Aorta (tissue), 5 donors: Measurements from ENCODE around the gene SPA17. TPM values are rescaled to one million over a fixed set of nuclear protein-coding genes. Genes with fewer than 3 reads are reported as not detected.

Experiments used
- ATAC-seq: fragments of 200-7000 bp; cut with Tn5 transposase; one replicate; pipeline ENCODE4 v1.9.1; 2022; ENCODE audit warnings: moderate library complexity; ENCODE audit not compliant: low FRiP score
- DNase-seq, 2 donors: peaks; one replicate each; pipeline ENCODE4 v3.0.0-alpha.2; 2020
- H3K27ac ChIP-seq, 2 donors: one replicate each; pipeline ENCODE4 v1.5.1; 2013; ENCODE audit warnings: low read length in 2 of 2, mild to moderate bottlenecking in 2 of 2, moderate library complexity in 2 of 2, control low read depth in 1 of 2, inconsistent platforms in 1 of 2, low read depth in 1 of 2
- H3K27me3 ChIP-seq, 2 donors: one replicate each; pipeline ENCODE4 v1.6.1; 2013; ENCODE audit warnings: control low read depth in 1 of 2, low read length in 1 of 2, mild to moderate bottlenecking in 1 of 2, moderate library complexity in 1 of 2; ENCODE audit not compliant: insufficient read depth in 2 of 2, control insufficient read depth in 1 of 2
- H3K36me3 ChIP-seq, 2 donors: one replicate each; pipeline ENCODE4 v1.6.1; 2013; ENCODE audit warnings: control low read depth in 1 of 2, low read length in 1 of 2, mild to moderate bottlenecking in 1 of 2; ENCODE audit not compliant: insufficient read depth in 2 of 2, control insufficient read depth in 1 of 2
- H3K4me1 ChIP-seq, 2 donors: one replicate each; pipeline ENCODE4 v1.6.1; 2013; ENCODE audit warnings: low read length in 2 of 2, control low read depth in 1 of 2, mild to moderate bottlenecking in 1 of 2, moderate library complexity in 1 of 2; ENCODE audit not compliant: insufficient read depth in 2 of 2, control insufficient read depth in 1 of 2
- H3K4me3 ChIP-seq, 2 donors: one replicate each; pipeline ENCODE4 v1.5.1; 2013; ENCODE audit warnings: low read length in 2 of 2, control low read depth in 1 of 2, mild to moderate bottlenecking in 1 of 2
- H3K9me3 ChIP-seq: one replicate; pipeline ENCODE4 v1.6.1; 2013; ENCODE audit warnings: mild to moderate bottlenecking, low read length; ENCODE audit not compliant: control insufficient read depth
- WGBS, 2 donors: extraction: QIAGEN DNeasy Blood & Tissue Kit; methylation state at CpG; one replicate each; pipeline ENCODE4 v1.1.7; 2013; 5-methylcytosine and 5-hydroxymethylcytosine counted together
- intact Hi-C, 2 donors: fragments of 100-400 bp; cut with DNase I; formaldehyde crosslinking; loops; one replicate each; pipeline versions ENCODE4 v1.14.2 to v1.15.0; 2022
- polyA plus RNA-seq, 2 donors: library from polyadenylated mRNA; stranded (reverse); fragments of 200-250 nt; gene quantifications; one replicate each; pipeline ENCODE4 v1.2.3, GENCODE V29; 2013
- total RNA-seq, 2 donors: library from RNA; stranded (reverse); fragmentation: NEBNext Ultra II Directional; extraction: Animal tissue kit (Norgen Biotek cat#: 25700); gene quantifications; one replicate each; pipeline ENCODE4 v1.2.1, GENCODE V29; 2021
- donor health status: healthy with polysubstance abuse.
- donor health status: Bipolar disorder and iron deficiency.
- donor health status: DM: no; HTN: no; CAD: no.
- donor health status: DM: no; HTN: no; CAD: no.
- donor health status: DM: yes; HTN: yes; CAD: no.

SPA17 gene
- total and polyA plus RNA-seq, 4 donors: 2.7 to 7.1 (median 4.4) TPM

- DNase-seq (no peak), ATAC-seq (no peak)
- H3K4me3 ChIP-seq: no peak overlapping the region
- H3K27me3 ChIP-seq: no peaks in the 10 kb centered on the region
- H3K36me3 ChIP-seq: no peaks in the 10 kb centered on the region
- no peaks in the 10 kb centered on the region for H3K4me1 ChIP-seq
- H3K27ac ChIP-seq: no peak overlapping the region
- WGBS, 2 donors: 90% methylated on average over 21 of the region's 21 CpGs
- no peaks in the 10 kb centered on the region for H3K9me3 ChIP-seq
- intact Hi-C loops: no loop called here
Observed at GRCh38 chr11:124738713-124739478, 65.2 kb downstream of the SPA17 start.

GRCh38 chr11:124739479-124740276, 66.0 kb downstream of the SPA17 start, which contains the start of gene NRGN:
Gene NRGN (plus strand): TSS chr11:124739942. CDS start chr11:124740085, 143 bp downstream.
- Histone ChIP-seq H3K27me3 (no peaks in the 10 kb centered on the region), H3K9me3 (no peaks in the 10 kb centered on the region), H3K4me3 (peak within 1 kb of the TSS; percentile 62 to 77), H3K4me1 (no peaks in the 10 kb centered on the region), H3K27ac (peak within 1 kb of the TSS in 1 of 2 donors; percentile 2), H3K36me3 (no peaks in the 10 kb centered on the region)
- ATAC-seq (peak; percentile 97), DNase-seq (peak; percentile 96 to 98)
- intact Hi-C loops: loop anchor here (5.0 kb wide), 2 partner anchors 67 to 72 kb away; partner anchors contain the start of genes SIAE (in 1 of the 2) and SPA17 (in 1 of the 2)
- 0 to 1% methylated on average over 36 to 59 of the region's 59 CpGs for WGBS, 2 donors

GRCh38 chr11:124740277-124740882, 66.7 kb downstream of the SPA17 start:
- no peaks in the 10 kb centered on the region for H3K9me3 ChIP-seq
- ATAC-seq (peak; percentile 65), DNase-seq (peak; percentile 73 to 87)
- intact Hi-C loops: loop anchor here (5.0 kb wide), 2 partner anchors 68 to 73 kb away; partner anchors contain the start of genes SIAE (in 1 of the 2) and SPA17 (in 1 of the 2)
- peak overlapping the region in 1 of 2 donors; percentile 2 for H3K27ac ChIP-seq
- WGBS, 2 donors: 1% methylated on average over 36 to 37 of the region's 37 CpGs
- no peaks in the 10 kb centered on the region for H3K4me1 ChIP-seq
- peak overlapping the region; percentile 62 to 77 for H3K4me3 ChIP-seq
- no peaks in the 10 kb centered on the region for H3K36me3 ChIP-seq
- H3K27me3 ChIP-seq: no peaks in the 10 kb centered on the region

GRCh38 chr11:124742555-124742954, 68.9 kb downstream of the SPA17 start:
- H3K36me3 ChIP-seq: no peaks in the 10 kb centered on the region
- intact Hi-C loops: loop anchor here (5.0 kb wide), 2 partner anchors 70 to 75 kb away; partner anchors contain the start of genes SIAE (in 1 of the 2) and SPA17 (in 1 of the 2)
- no peaks in the 10 kb centered on the region for H3K4me1 ChIP-seq
- no peak overlapping the region for H3K27ac ChIP-seq
- H3K27me3 ChIP-seq: no peaks in the 10 kb centered on the region
- WGBS, 2 donors: 91 to 94% methylated on average over 2 of the region's 2 CpGs
- no peak for ATAC-seq
- H3K4me3 ChIP-seq: no peak overlapping the region
- no peaks in the 10 kb centered on the region for H3K9me3 ChIP-seq
- DNase-seq: no peak

- Histone ChIP-seq H3K4me3 (no peak overlapping the region), H3K36me3 (no peaks in the 10 kb centered on the region), H3K4me1 (no peaks in the 10 kb centered on the region), H3K9me3 (no peaks in the 10 kb centered on the region), H3K27me3 (no peaks in the 10 kb centered on the region), H3K27ac (no peak overlapping the region)
- no peak for ATAC-seq
- intact Hi-C loops: loop anchor here (5.0 kb wide), 2 partner anchors 71 to 76 kb away; partner anchors contain the start of genes SIAE (in 1 of the 2) and SPA17 (in 1 of the 2)
- WGBS, 2 donors: 93 to 94% methylated on average over 6 of the region's 6 CpGs
- no peak for DNase-seq
Observed at GRCh38 chr11:124743050-124743449, 69.3 kb downstream of the SPA17 start.

- H3K4me1 ChIP-seq: no peaks in the 10 kb centered on the region
- no peak for ATAC-seq
- intact Hi-C loops: no loop called here
- no peak for DNase-seq
- no peak overlapping the region for H3K4me3 ChIP-seq
- WGBS, 2 donors: 63 to 71% methylated on average over 44 of the region's 44 CpGs
- no peaks in the 10 kb centered on the region for H3K9me3 ChIP-seq
- no peak overlapping the region for H3K27ac ChIP-seq
- H3K36me3 ChIP-seq: no peaks in the 10 kb centered on the region
- no peaks in the 10 kb centered on the region for H3K27me3 ChIP-seq
Observed at GRCh38 chr11:124745270-124745834, 71.6 kb downstream of the SPA17 start.

- intact Hi-C loops: no loop called here
- 61% methylated on average over 38 to 41 of the region's 41 CpGs for WGBS, 2 donors
- H3K27ac ChIP-seq: no peak overlapping the region
- H3K27me3 ChIP-seq: no peaks in the 10 kb centered on the region
- ATAC-seq (no peak), DNase-seq (no peak)
- H3K4me3 ChIP-seq: no peak overlapping the region
- H3K36me3 ChIP-seq: no peaks in the 10 kb centered on the region
- H3K4me1 ChIP-seq: no peaks in the 10 kb centered on the region
- H3K9me3 ChIP-seq: no peaks in the 10 kb centered on the region
Observed at GRCh38 chr11:124745835-124746620, 72.3 kb downstream of the SPA17 start.
